ENCODE measurements around the gene HMOX1. TPM values are rescaled to one million over a fixed set of nuclear protein-coding genes. Genes with fewer than 3 reads are reported as not detected.
A peak's percentile ranks its signal among the peaks of the same experiment; 100 is the strongest.

HMOX1 gene
- total and polyA plus RNA-seq, 2 of the 13 experiments (the other 11 are each of a cell fraction or from before 2014, with no cell fraction given) = 53.6 to 67.4 TPM

DNA sequence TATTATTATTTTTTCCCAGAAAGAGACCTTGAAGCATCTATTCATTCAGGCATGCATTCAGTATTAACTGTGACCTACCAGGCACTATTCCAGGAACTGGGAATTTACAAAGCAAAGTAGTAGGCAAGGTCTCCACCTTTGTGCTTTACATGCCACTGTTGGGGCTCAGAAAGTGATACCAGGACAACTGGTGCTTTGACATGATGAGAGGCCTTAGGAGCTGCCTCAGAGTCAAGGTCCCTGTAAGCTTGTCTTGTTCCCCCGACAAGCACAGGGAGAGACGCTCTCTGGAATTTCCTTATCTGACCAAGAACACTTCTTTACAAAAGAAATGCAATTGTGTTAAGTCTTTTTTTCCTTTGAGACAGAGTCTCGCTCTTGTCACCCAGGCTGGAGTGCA is 2.3 kb upstream of the HMOX1 start:
- peaks cover 87% of the 10 kb centered on the region for H3K4me1 ChIP-seq (ENCODE audit: insufficient read depth, low read length)
- H3K9me3 ChIP-seq (ENCODE audit: low read length) = no peaks in the 10 kb centered on the region
- no peak for FAIRE-seq
- TF ChIP-seq SOX13 (IDR thresholded peaks at IDR 0.05) (no peak), SOX13 (CRISPR knock-in tag; conservative IDR thresholded peaks at IDR 0.05 in 1 of 2, IDR thresholded peaks at IDR 0.05 in 1 of 2) (peak in 1 of 2 experiments; percentile 45; a peak in 1 of 4 replicates), ZNF451 (CRISPR knock-in tag; IDR thresholded peaks at IDR 0.05) (no peak), ZNF746 (CRISPR knock-in tag; IDR thresholded peaks at IDR 0.05) (no peak), MED13 (CRISPR knock-in tag; IDR thresholded peaks at IDR 0.05) (no peak), SRSF9 (IDR thresholded peaks at IDR 0.05; ENCODE audit: borderline replicate concordance, insufficient read depth, low read depth, low read length, poor library complexity, severe bottlenecking) (no peak), ZNF660 (CRISPR knock-in tag; IDR thresholded peaks at IDR 0.05; ENCODE audit: borderline replicate concordance, low read depth) (no peak), ZMAT3 (CRISPR knock-in tag; conservative IDR thresholded peaks at IDR 0.05) (no peak), KDM5B (CRISPR knock-in tag; IDR thresholded peaks at IDR 0.05; ENCODE audit: borderline replicate concordance) (no peak), ISX (CRISPR knock-in tag; conservative IDR thresholded peaks at IDR 0.05) (no peak), ZNF329 (CRISPR knock-in tag; IDR thresholded peaks at IDR 0.05; ENCODE audit: low read depth) (no peak), MTF1 (CRISPR knock-in tag; IDR thresholded peaks at IDR 0.05) (no peak), ZMYM3 (CRISPR knock-in tag; IDR thresholded peaks at IDR 0.05) (no peak), NCOA1 (CRISPR knock-in tag; IDR thresholded peaks at IDR 0.05) (no peak)
- TF ChIP-seq, protein P1, sequence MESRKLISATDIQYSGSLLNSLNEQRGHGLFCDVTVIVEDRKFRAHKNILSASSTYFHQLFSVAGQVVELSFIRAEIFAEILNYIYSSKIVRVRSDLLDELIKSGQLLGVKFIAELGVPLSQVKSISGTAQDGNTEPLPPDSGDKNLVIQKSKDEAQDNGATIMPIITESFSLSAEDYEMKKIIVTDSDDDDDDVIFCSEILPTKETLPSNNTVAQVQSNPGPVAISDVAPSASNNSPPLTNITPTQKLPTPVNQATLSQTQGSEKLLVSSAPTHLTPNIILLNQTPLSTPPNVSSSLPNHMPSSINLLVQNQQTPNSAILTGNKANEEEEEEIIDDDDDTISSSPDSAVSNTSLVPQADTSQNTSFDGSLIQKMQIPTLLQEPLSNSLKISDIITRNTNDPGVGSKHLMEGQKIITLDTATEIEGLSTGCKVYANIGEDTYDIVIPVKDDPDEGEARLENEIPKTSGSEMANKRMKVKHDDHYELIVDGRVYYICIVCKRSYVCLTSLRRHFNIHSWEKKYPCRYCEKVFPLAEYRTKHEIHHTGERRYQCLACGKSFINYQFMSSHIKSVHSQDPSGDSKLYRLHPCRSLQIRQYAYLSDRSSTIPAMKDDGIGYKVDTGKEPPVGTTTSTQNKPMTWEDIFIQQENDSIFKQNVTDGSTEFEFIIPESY (CRISPR knock-in tag; IDR thresholded peaks at IDR 0.05) = no peak
- TF ChIP-seq, protein P2, sequence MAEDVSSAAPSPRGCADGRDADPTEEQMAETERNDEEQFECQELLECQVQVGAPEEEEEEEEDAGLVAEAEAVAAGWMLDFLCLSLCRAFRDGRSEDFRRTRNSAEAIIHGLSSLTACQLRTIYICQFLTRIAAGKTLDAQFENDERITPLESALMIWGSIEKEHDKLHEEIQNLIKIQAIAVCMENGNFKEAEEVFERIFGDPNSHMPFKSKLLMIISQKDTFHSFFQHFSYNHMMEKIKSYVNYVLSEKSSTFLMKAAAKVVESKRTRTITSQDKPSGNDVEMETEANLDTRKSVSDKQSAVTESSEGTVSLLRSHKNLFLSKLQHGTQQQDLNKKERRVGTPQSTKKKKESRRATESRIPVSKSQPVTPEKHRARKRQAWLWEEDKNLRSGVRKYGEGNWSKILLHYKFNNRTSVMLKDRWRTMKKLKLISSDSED (CRISPR knock-in tag; IDR thresholded peaks at IDR 0.05) = no peak
- TF ChIP-seq, protein P3, sequence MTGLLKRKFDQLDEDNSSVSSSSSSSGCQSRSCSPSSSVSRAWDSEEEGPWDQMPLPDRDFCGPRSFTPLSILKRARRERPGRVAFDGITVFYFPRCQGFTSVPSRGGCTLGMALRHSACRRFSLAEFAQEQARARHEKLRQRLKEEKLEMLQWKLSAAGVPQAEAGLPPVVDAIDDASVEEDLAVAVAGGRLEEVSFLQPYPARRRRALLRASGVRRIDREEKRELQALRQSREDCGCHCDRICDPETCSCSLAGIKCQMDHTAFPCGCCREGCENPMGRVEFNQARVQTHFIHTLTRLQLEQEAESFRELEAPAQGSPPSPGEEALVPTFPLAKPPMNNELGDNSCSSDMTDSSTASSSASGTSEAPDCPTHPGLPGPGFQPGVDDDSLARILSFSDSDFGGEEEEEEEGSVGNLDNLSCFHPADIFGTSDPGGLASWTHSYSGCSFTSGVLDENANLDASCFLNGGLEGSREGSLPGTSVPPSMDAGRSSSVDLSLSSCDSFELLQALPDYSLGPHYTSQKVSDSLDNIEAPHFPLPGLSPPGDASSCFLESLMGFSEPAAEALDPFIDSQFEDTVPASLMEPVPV (CRISPR knock-in tag; IDR thresholded peaks at IDR 0.05) = no peak
- TF ChIP-seq, protein P4, sequence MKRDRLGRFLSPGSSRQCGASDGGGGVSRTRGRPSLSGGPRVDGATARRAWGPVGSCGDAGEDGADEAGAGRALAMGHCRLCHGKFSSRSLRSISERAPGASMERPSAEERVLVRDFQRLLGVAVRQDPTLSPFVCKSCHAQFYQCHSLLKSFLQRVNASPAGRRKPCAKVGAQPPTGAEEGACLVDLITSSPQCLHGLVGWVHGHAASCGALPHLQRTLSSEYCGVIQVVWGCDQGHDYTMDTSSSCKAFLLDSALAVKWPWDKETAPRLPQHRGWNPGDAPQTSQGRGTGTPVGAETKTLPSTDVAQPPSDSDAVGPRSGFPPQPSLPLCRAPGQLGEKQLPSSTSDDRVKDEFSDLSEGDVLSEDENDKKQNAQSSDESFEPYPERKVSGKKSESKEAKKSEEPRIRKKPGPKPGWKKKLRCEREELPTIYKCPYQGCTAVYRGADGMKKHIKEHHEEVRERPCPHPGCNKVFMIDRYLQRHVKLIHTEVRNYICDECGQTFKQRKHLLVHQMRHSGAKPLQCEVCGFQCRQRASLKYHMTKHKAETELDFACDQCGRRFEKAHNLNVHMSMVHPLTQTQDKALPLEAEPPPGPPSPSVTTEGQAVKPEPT (CRISPR knock-in tag; IDR thresholded peaks at IDR 0.05; ENCODE audit: low read depth) = no peak

More for the DNA sequence above, 2.3 kb upstream of the HMOX1 start:
- DNase-seq (ENCODE audit: low spot score) (peak; percentile 47), ATAC-seq (peak; percentile 22)
- H4K20me1 ChIP-seq (ENCODE audit: insufficient read depth, low read length) = peaks cover 3% of the 10 kb centered on the region; the same call in 1 of the 2 replicates
- in situ Hi-C loops (cut with HindIII; ENCODE audit: extremely low pct_ligation_motif_present, low pct_unique_long_range_greater_than_20kb) = no loop called here
- no peaks in the 10 kb centered on the region; a peak in 1 of 5 replicates for H3K27me3 ChIP-seq (ENCODE audit: control insufficient read depth in 1 of 2, insufficient read depth in 2 of 2, low read length in 2 of 2)
- H3K79me2 ChIP-seq (ENCODE audit: insufficient read depth, low read length) = peaks cover 20% of the 10 kb centered on the region
- ChIA-PET POLR2A (no interaction called here), CTCF (ENCODE audit: low intra/inter-chr PET ratio, low total read pairs) (no interaction called here)
- peak overlapping the region; percentile 21; the same call in 1 of the 2 replicates for H3K9ac ChIP-seq (ENCODE audit: insufficient read depth, low read depth, low read length)
- H3K27ac ChIP-seq (ENCODE audit: extremely low read length, insufficient read depth, low read length) = peak overlapping the region; percentile 76
- intact Hi-C loops (cut with micrococcal nuclease; ENCODE audit: unreplicated experiment) = no loop called here
- no TSS peak for BruUV-seq (replicated peaks)
- H3K4me3 ChIP-seq (replicated peaks in 1 of 3; ENCODE audit: insufficient read depth in 1 of 3, low read depth in 2 of 3, low read length in 3 of 3) = peak overlapping the region in 1 of 3 experiments; percentile 81; a peak in 2 of 6 replicates
- peak overlapping the region; percentile 95 for H3K4me2 ChIP-seq (ENCODE audit: low read depth, low read length)
- peaks cover 1 to 6% of the 10 kb centered on the region in 2 experiments; a peak in 4 of 5 replicates for H3K36me3 ChIP-seq (replicated peaks in 1 of 2; ENCODE audit: control insufficient read depth in 1 of 2, insufficient read depth in 2 of 2, low read length in 2 of 2)
- WGBS (ENCODE audit: low lambda C conversion rate) = 0% methylated on average over 3 of the region's 3 CpGs
- H2AFZ ChIP-seq (ENCODE audit: low read length) = no peak overlapping the region
